Stimulated activated CD4-positive, alpha-beta T cell treated with anti-CD3 and anti-CD28 coated beads, Interleukin-4, amount 100 ng/mL, for 24 hours (primary cell): ENCODE data around the gene RPTOR.
A peak's percentile ranks its signal among the peaks of the same experiment; 100 is the strongest.
"Not testable (repeated sequence)": the region's sequence is repeated elsewhere in the genome, so short reads cannot be mapped to it uniquely, and the experiment has no call there.

ENCODE experiments used
- DNase-seq: peaks from one replicate; pipeline ENCODE4 v3.0.0-alpha.2; 2020

Gene RPTOR

GRCh38 chr17:80874866-80875445, 330.3 kb downstream of the RPTOR start:
- no peak for DNase-seq

- DNase-seq: not testable (repeated sequence)
Observed at GRCh38 chr17:80875480-80875995, 330.9 kb downstream of the RPTOR start.

- DNase-seq: not testable (repeated sequence)
Observed at GRCh38 chr17:80876456-80876949, 331.9 kb downstream of the RPTOR start.

- DNase-seq: peak; percentile 86
Observed at GRCh38 chr17:80876950-80877728, 332.5 kb downstream of the RPTOR start.

GRCh38 chr17:80877729-80878303, 333.2 kb downstream of the RPTOR start:
- DNase-seq: no peak

- DNase-seq: no peak
Observed at GRCh38 chr17:80878876-80879722, 334.5 kb downstream of the RPTOR start.

GRCh38 chr17:80879723-80880647, 335.3 kb downstream of the RPTOR start:
- peak; percentile 34 for DNase-seq

- DNase-seq: no peak
Observed at GRCh38 chr17:80880648-80880985, 336.0 kb downstream of the RPTOR start.

GRCh38 chr17:80881306-80881705, 336.7 kb downstream of the RPTOR start:
- no peak for DNase-seq

- DNase-seq: no peak
Observed at GRCh38 chr17:80882323-80882722, 337.7 kb downstream of the RPTOR start.

GRCh38 chr17:80882926-80883685, 338.5 kb downstream of the RPTOR start:
- no peak for DNase-seq

GRCh38 chr17:80883831-80884735, 339.4 kb downstream of the RPTOR start:
- DNase-seq: no peak

- no peak for DNase-seq
Observed at GRCh38 chr17:80884811-80885210, 340.2 kb downstream of the RPTOR start.

GRCh38 chr17:80885947-80886582, 341.4 kb downstream of the RPTOR start:
- DNase-seq: no peak

- no peak for DNase-seq
Observed at GRCh38 chr17:80886641-80887573, 342.3 kb downstream of the RPTOR start.

- no peak for DNase-seq
Observed at GRCh38 chr17:80887639-80888175, 343.1 kb downstream of the RPTOR start.

- DNase-seq: no peak
Observed at GRCh38 chr17:80888276-80889160, 343.9 kb downstream of the RPTOR start.
